ENCODE measurements around the gene EIF4A3.

The EIF4A3 gene

DNA sequence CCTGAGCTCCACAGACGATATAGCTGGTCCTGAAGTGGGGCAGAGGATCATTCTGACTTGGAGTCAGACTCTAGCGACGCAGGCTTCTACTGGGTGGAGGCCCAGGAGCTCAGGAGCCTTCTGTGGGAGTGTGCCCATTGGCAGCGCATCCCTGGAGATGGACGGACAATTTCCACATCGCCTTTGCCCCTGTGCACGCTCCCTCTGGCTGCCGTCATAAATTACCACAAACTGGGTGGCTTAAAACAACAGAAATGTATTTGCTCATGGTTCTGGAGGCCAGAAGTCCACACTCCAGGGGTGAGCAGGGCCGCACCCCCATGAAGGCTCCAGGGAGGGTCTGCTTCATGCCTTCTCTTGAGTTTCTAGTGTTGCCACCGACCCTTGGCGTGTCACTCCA is 29.8 kb upstream of the EIF4A3 start:
- no peaks in the 10 kb centered on the region for H3K4me1 ChIP-seq (ENCODE audit: insufficient read depth, low read length, poor library complexity, severe bottlenecking)
- no peaks in the 10 kb centered on the region for H3K79me2 ChIP-seq (ENCODE audit: insufficient read depth, low read length)
- H3F3A ChIP-seq (ENCODE audit: low read depth) = no peaks in the 10 kb centered on the region
- no peaks in the 10 kb centered on the region for H3K36me3 ChIP-seq (ENCODE audit: insufficient read depth, low read length)
- no peak overlapping the region for H2AFZ ChIP-seq (ENCODE audit: low read length)
- no peak for TF ChIP-seq EZH2phosphoT487 (IDR thresholded peaks at IDR 0.05; ENCODE audit: borderline replicate concordance)
- TF ChIP-seq, protein P1, sequence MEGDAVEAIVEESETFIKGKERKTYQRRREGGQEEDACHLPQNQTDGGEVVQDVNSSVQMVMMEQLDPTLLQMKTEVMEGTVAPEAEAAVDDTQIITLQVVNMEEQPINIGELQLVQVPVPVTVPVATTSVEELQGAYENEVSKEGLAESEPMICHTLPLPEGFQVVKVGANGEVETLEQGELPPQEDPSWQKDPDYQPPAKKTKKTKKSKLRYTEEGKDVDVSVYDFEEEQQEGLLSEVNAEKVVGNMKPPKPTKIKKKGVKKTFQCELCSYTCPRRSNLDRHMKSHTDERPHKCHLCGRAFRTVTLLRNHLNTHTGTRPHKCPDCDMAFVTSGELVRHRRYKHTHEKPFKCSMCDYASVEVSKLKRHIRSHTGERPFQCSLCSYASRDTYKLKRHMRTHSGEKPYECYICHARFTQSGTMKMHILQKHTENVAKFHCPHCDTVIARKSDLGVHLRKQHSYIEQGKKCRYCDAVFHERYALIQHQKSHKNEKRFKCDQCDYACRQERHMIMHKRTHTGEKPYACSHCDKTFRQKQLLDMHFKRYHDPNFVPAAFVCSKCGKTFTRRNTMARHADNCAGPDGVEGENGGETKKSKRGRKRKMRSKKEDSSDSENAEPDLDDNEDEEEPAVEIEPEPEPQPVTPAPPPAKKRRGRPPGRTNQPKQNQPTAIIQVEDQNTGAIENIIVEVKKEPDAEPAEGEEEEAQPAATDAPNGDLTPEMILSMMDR (conservative IDR thresholded peaks at IDR 0.05; ENCODE audit: low read length) = no peak
- no peaks in the 10 kb centered on the region for H4K20me1 ChIP-seq (ENCODE audit: insufficient read depth, low read length, poor library complexity, severe bottlenecking)
- no peak overlapping the region for H3K4me2 ChIP-seq (ENCODE audit: low read depth, low read length, poor library complexity, severe bottlenecking)
- H3K4me3 ChIP-seq (ENCODE audit: low read length, poor library complexity, severe bottlenecking) = no peak overlapping the region
- no peaks in the 10 kb centered on the region for H3K9me3 ChIP-seq (ENCODE audit: insufficient read depth, low read depth, low read length)
- no peaks in the 10 kb centered on the region for H3K27me3 ChIP-seq (ENCODE audit: insufficient read depth, low read length, poor library complexity, severe bottlenecking)
- H3K9ac ChIP-seq (ENCODE audit: low read depth, low read length, poor library complexity, severe bottlenecking) = no peak overlapping the region
- H3K9me2 ChIP-seq (replicated peaks; ENCODE audit: low read depth, low read length) = no peaks in the 10 kb centered on the region

DNA sequence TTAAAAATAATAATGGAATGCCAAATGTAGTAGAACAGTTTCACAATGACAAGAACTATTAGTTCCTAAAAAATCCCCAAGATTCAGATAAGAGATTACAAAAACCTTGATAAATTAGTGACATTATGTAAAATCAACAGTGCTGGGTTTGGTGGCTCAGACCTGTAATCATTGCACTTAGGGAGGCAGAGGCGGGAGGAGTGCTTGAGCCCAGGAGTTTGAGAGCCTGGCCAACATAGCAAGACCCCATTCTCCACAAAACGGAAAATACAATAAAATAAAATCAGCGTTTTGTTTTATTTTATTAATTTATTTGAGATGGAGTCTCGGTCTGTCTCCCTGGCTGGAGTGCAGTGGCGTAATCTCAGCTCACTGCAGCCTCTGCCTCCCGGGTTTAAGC is 27.0 kb upstream of the EIF4A3 start:
- no peak overlapping the region for H3K9ac ChIP-seq (ENCODE audit: low read depth, low read length, poor library complexity, severe bottlenecking)

DNA sequence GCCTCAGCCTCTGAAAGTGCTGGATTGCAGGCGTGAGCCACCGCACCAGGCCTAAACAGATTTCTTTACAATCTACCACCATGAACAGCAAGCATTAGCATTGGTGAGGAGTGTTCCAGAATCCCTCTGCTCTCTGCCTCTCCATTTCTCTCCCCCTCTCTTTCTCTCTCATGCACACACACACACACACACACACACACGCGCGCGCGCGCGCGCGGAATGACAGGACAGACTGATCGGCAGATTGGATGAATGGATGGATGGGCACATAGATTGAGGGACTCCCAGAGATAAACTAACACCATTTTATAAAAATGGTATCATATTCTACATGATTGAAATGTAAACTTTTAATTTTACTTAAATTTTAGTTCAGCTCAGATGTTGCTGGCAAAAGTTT is 26.2 kb upstream of the EIF4A3 start:
- Histone ChIP-seq H3K4me2 (ENCODE audit: low read depth, low read length, poor library complexity, severe bottlenecking) (no peak overlapping the region), H3F3A (ENCODE audit: low read depth) (no peaks in the 10 kb centered on the region), H4K20me1 (ENCODE audit: insufficient read depth, low read length, poor library complexity, severe bottlenecking) (no peaks in the 10 kb centered on the region), H3K9me2 (replicated peaks; ENCODE audit: low read depth, low read length) (no peaks in the 10 kb centered on the region), H3K27me3 (ENCODE audit: insufficient read depth, low read length, poor library complexity, severe bottlenecking) (no peaks in the 10 kb centered on the region), H3K36me3 (ENCODE audit: insufficient read depth, low read length) (no peaks in the 10 kb centered on the region), H3K9ac (ENCODE audit: low read depth, low read length, poor library complexity, severe bottlenecking) (no peak overlapping the region), H3K9me3 (ENCODE audit: insufficient read depth, low read depth, low read length) (no peaks in the 10 kb centered on the region), H3K79me2 (ENCODE audit: insufficient read depth, low read length) (no peaks in the 10 kb centered on the region), H3K4me3 (ENCODE audit: low read length, poor library complexity, severe bottlenecking) (no peak overlapping the region), H3K4me1 (ENCODE audit: insufficient read depth, low read length, poor library complexity, severe bottlenecking) (no peaks in the 10 kb centered on the region), H2AFZ (ENCODE audit: low read length) (no peak overlapping the region)
- no peak for TF ChIP-seq EZH2phosphoT487 (IDR thresholded peaks at IDR 0.05; ENCODE audit: borderline replicate concordance)
- TF ChIP-seq, protein P1 (conservative IDR thresholded peaks at IDR 0.05; ENCODE audit: low read length) = no peak

More for the DNA sequence above, 27.0 kb upstream of the EIF4A3 start:
- H3K79me2 ChIP-seq (ENCODE audit: insufficient read depth, low read length) = no peaks in the 10 kb centered on the region
- TF ChIP-seq EZH2phosphoT487 (IDR thresholded peaks at IDR 0.05; ENCODE audit: borderline replicate concordance) = no peak
- TF ChIP-seq, protein P1 (conservative IDR thresholded peaks at IDR 0.05; ENCODE audit: low read length) = no peak
- no peak overlapping the region for H2AFZ ChIP-seq (ENCODE audit: low read length)
- H4K20me1 ChIP-seq (ENCODE audit: insufficient read depth, low read length, poor library complexity, severe bottlenecking) = no peaks in the 10 kb centered on the region
- H3K27me3 ChIP-seq (ENCODE audit: insufficient read depth, low read length, poor library complexity, severe bottlenecking) = no peaks in the 10 kb centered on the region
- no peaks in the 10 kb centered on the region for H3K36me3 ChIP-seq (ENCODE audit: insufficient read depth, low read length)
- no peaks in the 10 kb centered on the region for H3K4me1 ChIP-seq (ENCODE audit: insufficient read depth, low read length, poor library complexity, severe bottlenecking)
- no peak overlapping the region for H3K4me3 ChIP-seq (ENCODE audit: low read length, poor library complexity, severe bottlenecking)
- no peaks in the 10 kb centered on the region for H3F3A ChIP-seq (ENCODE audit: low read depth)
- H3K4me2 ChIP-seq (ENCODE audit: low read depth, low read length, poor library complexity, severe bottlenecking) = no peak overlapping the region
- no peaks in the 10 kb centered on the region for H3K9me2 ChIP-seq (replicated peaks; ENCODE audit: low read depth, low read length)
- no peaks in the 10 kb centered on the region for H3K9me3 ChIP-seq (ENCODE audit: insufficient read depth, low read depth, low read length)
